UCSD-AML1 (cell line): ENCODE data around the gene CFTR.
"Not testable (repeated sequence)": the region's sequence is repeated elsewhere in the genome, so short reads cannot be mapped to it uniquely, and the experiment has no call there.

ENCODE experiments used
- DNase-seq: peaks from one replicate; lab custom pipeline; 2025; ENCODE audit not compliant: unreplicated experiment; lab: John Stamatoyannopoulos, UW

CFTR gene

GRCh38 chr7:117493460-117493859 lies 13.6 kb downstream of the CFTR start:
- DNase-seq: no peak

- no peak for DNase-seq
These were observed 15.5 kb downstream of the CFTR start for GRCh38 chr7:117495308-117495707.

GRCh38 chr7:117502331-117502730 lies 22.5 kb downstream of the CFTR start:
- no peak for DNase-seq

- DNase-seq: no peak
These were observed 25.4 kb downstream of the CFTR start for GRCh38 chr7:117505238-117505637.

GRCh38 chr7:117508676-117509075 lies 28.9 kb downstream of the CFTR start:
- DNase-seq: no peak

- not testable (repeated sequence) for DNase-seq
These were observed 37.4 kb downstream of the CFTR start for GRCh38 chr7:117517194-117517593.

GRCh38 chr7:117530390-117530789 lies 50.6 kb downstream of the CFTR start:
- no peak for DNase-seq

- no peak for DNase-seq
These were observed 51.9 kb downstream of the CFTR start for GRCh38 chr7:117531595-117532244.

GRCh38 chr7:117538053-117538452 lies 58.2 kb downstream of the CFTR start:
- DNase-seq: no peak

GRCh38 chr7:117544061-117544460 lies 64.2 kb downstream of the CFTR start:
- no peak for DNase-seq

- DNase-seq: no peak
These were observed 68.2 kb downstream of the CFTR start for GRCh38 chr7:117548035-117548434.

GRCh38 chr7:117550625-117551024 lies 70.8 kb downstream of the CFTR start:
- no peak for DNase-seq

- DNase-seq: no peak
These were observed 72.8 kb downstream of the CFTR start for GRCh38 chr7:117552660-117553059.

- no peak for DNase-seq
These were observed 75.4 kb downstream of the CFTR start for GRCh38 chr7:117555260-117555659.

- DNase-seq: no peak
These were observed 79.6 kb downstream of the CFTR start for GRCh38 chr7:117559391-117559790.

GRCh38 chr7:117560030-117560429 lies 80.2 kb downstream of the CFTR start:
- no peak for DNase-seq

GRCh38 chr7:117562759-117563158 lies 82.9 kb downstream of the CFTR start:
- no peak for DNase-seq

- DNase-seq: no peak
These were observed 84.3 kb downstream of the CFTR start for GRCh38 chr7:117564080-117564479.

GRCh38 chr7:117564627-117565026 lies 84.8 kb downstream of the CFTR start:
- DNase-seq: no peak

- no peak for DNase-seq
These were observed 85.4 kb downstream of the CFTR start for GRCh38 chr7:117565226-117565625.

GRCh38 chr7:117567781-117568180 lies 88.0 kb downstream of the CFTR start:
- no peak for DNase-seq

GRCh38 chr7:117572856-117573620 lies 93.2 kb downstream of the CFTR start:
- no peak for DNase-seq

GRCh38 chr7:117581424-117581823 lies 101.6 kb downstream of the CFTR start:
- DNase-seq: no peak
